Measurements from ENCODE around the gene FARS2.
A peak's percentile ranks its signal among the peaks of the same experiment; 100 is the strongest.

The FARS2 gene

GRCh38 chr6:5383856-5384255, 122.5 kb downstream of the FARS2 start:
- no peak for DNase-seq

GRCh38 chr6:5384276-5384675, 123.0 kb downstream of the FARS2 start:
- no peak for DNase-seq

GRCh38 chr6:5388326-5388725, 127.0 kb downstream of the FARS2 start:
- DNase-seq = no peak

- DNase-seq = no peak
These were observed 127.9 kb downstream of the FARS2 start for GRCh38 chr6:5389086-5389745.

- DNase-seq = no peak
These were observed 128.9 kb downstream of the FARS2 start for GRCh38 chr6:5390177-5390576.

GRCh38 chr6:5394280-5394679, 133.0 kb downstream of the FARS2 start:
- no peak for DNase-seq

- no peak for DNase-seq
These were observed 134.4 kb downstream of the FARS2 start for GRCh38 chr6:5395719-5396118.

- peak; percentile 54 for DNase-seq
These were observed 137.2 kb downstream of the FARS2 start for GRCh38 chr6:5398530-5398929.

GRCh38 chr6:5399391-5399790, 138.1 kb downstream of the FARS2 start:
- no peak for DNase-seq

- DNase-seq = peak; percentile 44
These were observed 140.8 kb downstream of the FARS2 start for GRCh38 chr6:5401845-5402738.

- DNase-seq = no peak
These were observed 141.8 kb downstream of the FARS2 start for GRCh38 chr6:5403076-5403475.

- no peak for DNase-seq
These were observed 142.3 kb downstream of the FARS2 start for GRCh38 chr6:5403609-5404008.

- no peak for DNase-seq
These were observed 144.7 kb downstream of the FARS2 start for GRCh38 chr6:5405976-5406375.

GRCh38 chr6:5411414-5411813, 150.1 kb downstream of the FARS2 start:
- DNase-seq = no peak

GRCh38 chr6:5412017-5412416, 150.7 kb downstream of the FARS2 start:
- no peak for DNase-seq

GRCh38 chr6:5412663-5413062, 151.3 kb downstream of the FARS2 start:
- DNase-seq = no peak

GRCh38 chr6:5416250-5416649, 154.9 kb downstream of the FARS2 start:
- DNase-seq = no peak

GRCh38 chr6:5422321-5422915, 161.1 kb downstream of the FARS2 start:
- peak; percentile 89 for DNase-seq

GRCh38 chr6:5423251-5423650, 161.9 kb downstream of the FARS2 start:
- DNase-seq = no peak

GRCh38 chr6:5424726-5425125, 163.4 kb downstream of the FARS2 start:
- no peak for DNase-seq

GRCh38 chr6:5425267-5425666, 164.0 kb downstream of the FARS2 start:
- DNase-seq = no peak

GRCh38 chr6:5425797-5426196, 164.5 kb downstream of the FARS2 start:
- no peak for DNase-seq

GRCh38 chr6:5427586-5427985, 166.3 kb downstream of the FARS2 start:
- DNase-seq = no peak

GRCh38 chr6:5433324-5433723, 172.0 kb downstream of the FARS2 start:
- DNase-seq = no peak

All from NCI-H2029 (cell line).